H1 (cell line): ENCODE results near the gene METTL6. TPM values are rescaled to one million over a fixed set of nuclear protein-coding genes. Genes with fewer than 3 reads are reported as not detected.

Experiments used
- CHD2 ChIP-seq: IDR thresholded peaks from 2 replicates; pipeline ENCODE4 v1.6.1; 2012; ENCODE audit warnings: low read length, improper control_type of control experiment
- FOSL1 ChIP-seq: IDR thresholded peaks from 2 replicates; pipeline ENCODE4 v1.6.1; 2011; ENCODE audit warnings: mild to moderate bottlenecking, low read depth, low read length, moderate library complexity; ENCODE audit not compliant: insufficient read depth
- GABPA ChIP-seq: IDR thresholded peaks from 2 replicates; pipeline ENCODE4 v1.6.1; 2011; ENCODE audit warnings: mild to moderate bottlenecking, low read length, moderate library complexity, borderline replicate concordance; ENCODE audit not compliant: insufficient read depth
- polyA plus RNA-seq, 7 experiments: library from polyadenylated mRNA; depleted of rRNA in 3 of 7; stranded (reverse) in 5 of 7; unstranded in 2 of 7; fragments of >200 nt in 5 of 7; fragments of 200-250 nt in 2 of 7; gene quantifications; 1 replicate in 5 of 7; 2 replicates in 1 of 7; 4 replicates in 1 of 7; pipeline versions ENCODE4 v1.2.1 to v1.2.3, GENCODE V29; 2011 to 2013; ENCODE audit warnings: missing spikeins in 2 of 7, mixed read lengths in 2 of 7
- total RNA-seq: library from RNA; stranded (reverse); fragmentation: NEBNext Ultra II Directional; extraction: Animal tissue kit (Norgen Biotek cat#: 25700); gene quantifications from 2 replicates; pipeline ENCODE4 v1.2.1, GENCODE V29; 2021
- TF ChIP-seq, protein P1 (sequence below): fragments of 300-600 bp; sonication (generic); IDR thresholded peaks from 2 replicates; pipeline ENCODE4 v1.7.1; 2012; ENCODE audit warnings: low read length, moderate library complexity, mild to moderate bottlenecking, inconsistent platforms; ENCODE audit not compliant: insufficient replicate concordance

METTL6 gene
- total and polyA plus RNA-seq, 2 of the 8 experiments (the other 6 are each of a cell fraction or from before 2014, with no cell fraction given), result 18.4 to 20.0 TPM

DNA sequence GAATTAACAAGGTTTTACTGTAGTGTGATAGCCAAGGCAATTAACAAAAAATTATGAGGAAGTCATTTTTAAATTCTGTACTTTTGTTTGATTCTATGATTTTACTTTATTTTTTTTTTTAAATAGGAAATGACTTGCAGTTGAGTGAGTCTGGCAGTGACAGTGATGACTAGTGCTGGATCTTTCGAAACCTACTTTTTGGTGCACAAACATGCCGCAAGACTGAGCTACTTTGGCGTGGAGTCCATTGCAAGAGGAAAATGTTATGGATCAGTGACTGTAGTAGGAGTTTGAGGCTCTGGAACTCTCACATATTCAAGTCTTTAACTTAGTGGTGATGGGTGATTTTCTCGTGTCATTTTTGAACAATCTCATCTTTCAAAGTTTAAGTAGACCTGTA, 11.6 kb upstream of the METTL6 start (continued):
- TF ChIP-seq, protein P1, sequence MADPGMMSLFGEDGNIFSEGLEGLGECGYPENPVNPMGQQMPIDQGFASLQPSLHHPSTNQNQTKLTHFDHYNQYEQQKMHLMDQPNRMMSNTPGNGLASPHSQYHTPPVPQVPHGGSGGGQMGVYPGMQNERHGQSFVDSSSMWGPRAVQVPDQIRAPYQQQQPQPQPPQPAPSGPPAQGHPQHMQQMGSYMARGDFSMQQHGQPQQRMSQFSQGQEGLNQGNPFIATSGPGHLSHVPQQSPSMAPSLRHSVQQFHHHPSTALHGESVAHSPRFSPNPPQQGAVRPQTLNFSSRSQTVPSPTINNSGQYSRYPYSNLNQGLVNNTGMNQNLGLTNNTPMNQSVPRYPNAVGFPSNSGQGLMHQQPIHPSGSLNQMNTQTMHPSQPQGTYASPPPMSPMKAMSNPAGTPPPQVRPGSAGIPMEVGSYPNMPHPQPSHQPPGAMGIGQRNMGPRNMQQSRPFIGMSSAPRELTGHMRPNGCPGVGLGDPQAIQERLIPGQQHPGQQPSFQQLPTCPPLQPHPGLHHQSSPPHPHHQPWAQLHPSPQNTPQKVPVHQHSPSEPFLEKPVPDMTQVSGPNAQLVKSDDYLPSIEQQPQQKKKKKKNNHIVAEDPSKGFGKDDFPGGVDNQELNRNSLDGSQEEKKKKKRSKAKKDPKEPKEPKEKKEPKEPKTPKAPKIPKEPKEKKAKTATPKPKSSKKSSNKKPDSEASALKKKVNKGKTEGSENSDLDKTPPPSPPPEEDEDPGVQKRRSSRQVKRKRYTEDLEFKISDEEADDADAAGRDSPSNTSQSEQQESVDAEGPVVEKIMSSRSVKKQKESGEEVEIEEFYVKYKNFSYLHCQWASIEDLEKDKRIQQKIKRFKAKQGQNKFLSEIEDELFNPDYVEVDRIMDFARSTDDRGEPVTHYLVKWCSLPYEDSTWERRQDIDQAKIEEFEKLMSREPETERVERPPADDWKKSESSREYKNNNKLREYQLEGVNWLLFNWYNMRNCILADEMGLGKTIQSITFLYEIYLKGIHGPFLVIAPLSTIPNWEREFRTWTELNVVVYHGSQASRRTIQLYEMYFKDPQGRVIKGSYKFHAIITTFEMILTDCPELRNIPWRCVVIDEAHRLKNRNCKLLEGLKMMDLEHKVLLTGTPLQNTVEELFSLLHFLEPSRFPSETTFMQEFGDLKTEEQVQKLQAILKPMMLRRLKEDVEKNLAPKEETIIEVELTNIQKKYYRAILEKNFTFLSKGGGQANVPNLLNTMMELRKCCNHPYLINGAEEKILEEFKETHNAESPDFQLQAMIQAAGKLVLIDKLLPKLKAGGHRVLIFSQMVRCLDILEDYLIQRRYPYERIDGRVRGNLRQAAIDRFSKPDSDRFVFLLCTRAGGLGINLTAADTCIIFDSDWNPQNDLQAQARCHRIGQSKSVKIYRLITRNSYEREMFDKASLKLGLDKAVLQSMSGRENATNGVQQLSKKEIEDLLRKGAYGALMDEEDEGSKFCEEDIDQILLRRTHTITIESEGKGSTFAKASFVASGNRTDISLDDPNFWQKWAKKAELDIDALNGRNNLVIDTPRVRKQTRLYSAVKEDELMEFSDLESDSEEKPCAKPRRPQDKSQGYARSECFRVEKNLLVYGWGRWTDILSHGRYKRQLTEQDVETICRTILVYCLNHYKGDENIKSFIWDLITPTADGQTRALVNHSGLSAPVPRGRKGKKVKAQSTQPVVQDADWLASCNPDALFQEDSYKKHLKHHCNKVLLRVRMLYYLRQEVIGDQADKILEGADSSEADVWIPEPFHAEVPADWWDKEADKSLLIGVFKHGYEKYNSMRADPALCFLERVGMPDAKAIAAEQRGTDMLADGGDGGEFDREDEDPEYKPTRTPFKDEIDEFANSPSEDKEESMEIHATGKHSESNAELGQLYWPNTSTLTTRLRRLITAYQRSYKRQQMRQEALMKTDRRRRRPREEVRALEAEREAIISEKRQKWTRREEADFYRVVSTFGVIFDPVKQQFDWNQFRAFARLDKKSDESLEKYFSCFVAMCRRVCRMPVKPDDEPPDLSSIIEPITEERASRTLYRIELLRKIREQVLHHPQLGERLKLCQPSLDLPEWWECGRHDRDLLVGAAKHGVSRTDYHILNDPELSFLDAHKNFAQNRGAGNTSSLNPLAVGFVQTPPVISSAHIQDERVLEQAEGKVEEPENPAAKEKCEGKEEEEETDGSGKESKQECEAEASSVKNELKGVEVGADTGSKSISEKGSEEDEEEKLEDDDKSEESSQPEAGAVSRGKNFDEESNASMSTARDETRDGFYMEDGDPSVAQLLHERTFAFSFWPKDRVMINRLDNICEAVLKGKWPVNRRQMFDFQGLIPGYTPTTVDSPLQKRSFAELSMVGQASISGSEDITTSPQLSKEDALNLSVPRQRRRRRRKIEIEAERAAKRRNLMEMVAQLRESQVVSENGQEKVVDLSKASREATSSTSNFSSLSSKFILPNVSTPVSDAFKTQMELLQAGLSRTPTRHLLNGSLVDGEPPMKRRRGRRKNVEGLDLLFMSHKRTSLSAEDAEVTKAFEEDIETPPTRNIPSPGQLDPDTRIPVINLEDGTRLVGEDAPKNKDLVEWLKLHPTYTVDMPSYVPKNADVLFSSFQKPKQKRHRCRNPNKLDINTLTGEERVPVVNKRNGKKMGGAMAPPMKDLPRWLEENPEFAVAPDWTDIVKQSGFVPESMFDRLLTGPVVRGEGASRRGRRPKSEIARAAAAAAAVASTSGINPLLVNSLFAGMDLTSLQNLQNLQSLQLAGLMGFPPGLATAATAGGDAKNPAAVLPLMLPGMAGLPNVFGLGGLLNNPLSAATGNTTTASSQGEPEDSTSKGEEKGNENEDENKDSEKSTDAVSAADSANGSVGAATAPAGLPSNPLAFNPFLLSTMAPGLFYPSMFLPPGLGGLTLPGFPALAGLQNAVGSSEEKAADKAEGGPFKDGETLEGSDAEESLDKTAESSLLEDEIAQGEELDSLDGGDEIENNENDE, result no peak
- TF ChIP-seq GABPA (no peak), CHD2 (no peak), FOSL1 (no peak)
